Kidney (tissue), 14 donors: ENCODE data around the gene PODN. TPM values are rescaled to one million over a fixed set of nuclear protein-coding genes. Genes with fewer than 3 reads are reported as not detected.

Experiments
- DNase-seq, 5 donors: peaks; one replicate each; pipeline ENCODE4 v3.0.0-alpha.2; 2013 to 2020
- FAIRE-seq: peaks from 2 replicates; lab custom pipeline; 2012; peaks lifted over from hg19 to GRCh38; lab: Jason Lieb, UNC
- H3K27ac ChIP-seq, 2 donors: one replicate each; pipeline ENCODE4 v1.7.0; 2013; ENCODE audit warnings: low read depth in 2 of 2, low read length in 2 of 2, inconsistent platforms in 1 of 2
- H3K27me3 ChIP-seq: one replicate; pipeline ENCODE4 v1.7.1; 2013; ENCODE audit warnings: low read length, inconsistent platforms; ENCODE audit not compliant: control insufficient read depth, insufficient read depth
- H3K36me3 ChIP-seq, 3 donors: one replicate each; pipeline versions ENCODE4 v1.7.0 to v1.7.1; 2013; ENCODE audit warnings: low read length in 3 of 3, control low read depth in 1 of 3, inconsistent platforms in 1 of 3; ENCODE audit not compliant: insufficient read depth in 3 of 3, control insufficient read depth in 2 of 3
- H3K4me1 ChIP-seq, 3 donors: one replicate each; pipeline versions ENCODE4 v1.7.0 to v1.7.1; 2013; ENCODE audit warnings: low read length in 3 of 3, inconsistent platforms in 1 of 3, low read depth in 1 of 3; ENCODE audit not compliant: control insufficient read depth in 2 of 3, insufficient read depth in 2 of 3
- H3K4me3 ChIP-seq, 3 donors: one replicate each; pipeline versions ENCODE4 v1.7.0 to v1.8.1; 2013; ENCODE audit warnings: low read length in 3 of 3, control low read depth in 1 of 3, inconsistent platforms in 1 of 3
- H3K9ac ChIP-seq, 3 donors: one replicate each; pipeline versions ENCODE4 v1.7.0 to v1.7.1; 2013; ENCODE audit warnings: low read length in 3 of 3, control low read depth in 1 of 3, inconsistent platforms in 1 of 3
- H3K9me3 ChIP-seq, 3 donors: one replicate each; pipeline versions ENCODE4 v1.7.0 to v1.7.1; 2013; ENCODE audit warnings: low read length in 3 of 3, control low read depth in 1 of 3, inconsistent platforms in 1 of 3; ENCODE audit not compliant: control insufficient read depth in 2 of 3, insufficient read depth in 1 of 3
- CTCF ChIP-seq: IDR thresholded peaks from 3 replicates; pipeline ENCODE4 v1.5.1; 2012; ENCODE audit warnings: mild to moderate bottlenecking, moderate library complexity, borderline replicate concordance; ENCODE audit not compliant: insufficient read depth; ENCODE audit errors: extremely low read depth
- intact Hi-C: fragments of 100-400 bp; cut with DNase I; formaldehyde crosslinking; loops from one replicate; pipeline ENCODE4 v1.11.1; 2022
- polyA plus RNA-seq: library from polyadenylated mRNA; stranded (reverse); fragments of 350-450 nt; fragmentation: Illumina TruSeq; extraction: RNeasy Lipid Tissue Mini Kit (QIAGEN cat#74804); gene quantifications from one replicate; pipeline ENCODE4 v1.2.3, GENCODE V29; 2014; ENCODE audit warnings: low read depth, low replicate concordance; ENCODE audit not compliant: insufficient read depth
- total RNA-seq: library from RNA; stranded (reverse); fragmentation: NEBNext Ultra II Directional; extraction: Animal tissue kit (Norgen Biotek cat#: 25700); gene quantifications from one replicate; pipeline ENCODE4 v1.2.1, GENCODE V29; 2021
- donor health status: control.
- donor health status: control.
- donor health status: control.
- donor health status: control.
- donor health status: control.
- donor health status: DM: yes; HTN: yes; CAD: no.
- donor health status: Normal renal cell carcinoma (clear cell type).

The PODN gene
- total and polyA plus RNA-seq, 2 donors from 2014 or later, result 1.4 to 8.1 TPM

DNA sequence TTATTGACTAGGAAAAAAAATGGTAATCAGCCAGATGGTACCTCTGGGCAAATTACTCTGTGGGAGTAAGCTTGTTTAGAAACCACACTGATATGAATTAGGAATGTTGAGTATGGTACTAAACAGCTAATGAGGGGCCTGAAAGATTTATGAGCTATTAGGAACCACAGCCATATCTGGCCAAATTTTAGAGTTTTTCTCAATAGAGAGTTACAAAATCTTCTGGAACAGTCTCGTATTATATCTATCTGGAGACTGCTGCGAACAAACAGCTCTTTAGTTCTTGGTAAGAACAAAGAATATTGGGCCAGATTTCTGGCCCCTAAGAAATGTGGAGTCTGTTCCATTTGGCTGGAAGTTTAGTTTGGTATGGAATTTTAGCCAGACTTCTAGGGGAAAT lies 4.9 kb upstream of the PODN start:
- Histone ChIP-seq H3K27ac (no peak overlapping the region), H3K9me3 (no peaks in the 10 kb centered on the region), H3K36me3 (peaks cover 0 to 6% (median 5%) of the 10 kb centered on the region in 3 donors), H3K4me3 (no peak overlapping the region), H3K9ac (no peak overlapping the region), H3K4me1 (no peaks in the 10 kb centered on the region), H3K27me3 (no peaks in the 10 kb centered on the region)
- no peak for TF ChIP-seq CTCF
- FAIRE-seq (no peak), DNase-seq (no peak)
- intact Hi-C loops, result no loop called here

GRCh38 chr1:53060579-53060978 lies 1.4 kb upstream of the PODN start:
- no peak overlapping the region for H3K27ac ChIP-seq
- no peak overlapping the region for H3K9ac ChIP-seq
- intact Hi-C loops, result no loop called here
- DNase-seq (no peak), FAIRE-seq (no peak)
- H3K4me3 ChIP-seq, result no peak overlapping the region
- H3K4me1 ChIP-seq, result peaks cover 0 to 3% (median 0%) of the 10 kb centered on the region in 3 donors
- H3K9me3 ChIP-seq, result no peaks in the 10 kb centered on the region
- H3K36me3 ChIP-seq, result no peaks in the 10 kb centered on the region
- H3K27me3 ChIP-seq, result no peaks in the 10 kb centered on the region
- no peak for TF ChIP-seq CTCF

GRCh38 chr1:53061123-53061858 lies 722 bp upstream of the PODN start:
- H3K9ac ChIP-seq, result no peak overlapping the region
- H3K4me3 ChIP-seq, result peak overlapping the region in 1 of 3 donors; percentile 44
- DNase-seq, result peak in 3 of 5 donors; percentile 22 to 78 (median 31)
- no peak overlapping the region for H3K27ac ChIP-seq
- no peaks in the 10 kb centered on the region for H3K27me3 ChIP-seq
- intact Hi-C loops, result no loop called here
- no peaks in the 10 kb centered on the region for H3K36me3 ChIP-seq
- FAIRE-seq, result no peak
- no peak for TF ChIP-seq CTCF
- no peaks in the 10 kb centered on the region for H3K9me3 ChIP-seq
- peaks cover 0 to 3% (median 0%) of the 10 kb centered on the region in 3 donors for H3K4me1 ChIP-seq
